GM21737 (cell line): ENCODE measurements around the gene YPEL5.
"Not testable (repeated sequence)": the region's sequence is repeated elsewhere in the genome, so short reads cannot be mapped to it uniquely, and the experiment has no call there.

Experiments used
- ATAC-seq: cut with Tn5 transposase; IDR thresholded peaks from one replicate; pipeline ENCODE4 v1.9.1; 2021; ENCODE audit warnings: mild to moderate bottlenecking, moderate library complexity; ENCODE audit not compliant: unreplicated experiment

Gene YPEL5

GRCh38 chr2:30146337-30147195, at the start of gene YPEL5:
YPEL5 (plus strand) TSS chr2:30147007; CDS start chr2:30156652, 9,645 bp downstream.
- peak; percentile 90 for ATAC-seq

- no peak for ATAC-seq
Measured at GRCh38 chr2:30098266-30099005, 48.4 kb upstream of the YPEL5 start.

GRCh38 chr2:30099366-30099765, 47.4 kb upstream of the YPEL5 start:
- not testable (repeated sequence) for ATAC-seq

DNA sequence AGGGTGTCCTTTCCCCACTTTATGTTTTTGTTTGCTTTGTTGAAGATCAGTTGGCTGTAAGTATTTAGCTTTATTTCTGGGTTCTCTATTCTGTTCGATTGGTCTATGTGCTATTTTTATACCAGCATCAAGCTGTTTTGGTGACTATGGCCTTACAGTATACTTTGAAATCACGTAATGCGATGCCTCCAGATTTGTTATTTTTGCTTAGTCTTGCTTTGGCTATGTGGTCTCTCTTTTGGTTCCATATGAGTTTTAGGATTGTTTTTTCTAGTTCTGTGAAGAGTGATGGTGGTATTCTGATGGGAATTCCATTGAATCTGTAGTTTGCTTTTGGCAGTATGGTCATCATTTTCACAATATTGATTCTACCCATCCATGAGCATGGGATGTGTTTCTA, 46.1 kb upstream of the YPEL5 start:
- ATAC-seq, result not testable (repeated sequence)

GRCh38 chr2:30104307-30104706, 42.5 kb upstream of the YPEL5 start:
- ATAC-seq, result no peak

DNA sequence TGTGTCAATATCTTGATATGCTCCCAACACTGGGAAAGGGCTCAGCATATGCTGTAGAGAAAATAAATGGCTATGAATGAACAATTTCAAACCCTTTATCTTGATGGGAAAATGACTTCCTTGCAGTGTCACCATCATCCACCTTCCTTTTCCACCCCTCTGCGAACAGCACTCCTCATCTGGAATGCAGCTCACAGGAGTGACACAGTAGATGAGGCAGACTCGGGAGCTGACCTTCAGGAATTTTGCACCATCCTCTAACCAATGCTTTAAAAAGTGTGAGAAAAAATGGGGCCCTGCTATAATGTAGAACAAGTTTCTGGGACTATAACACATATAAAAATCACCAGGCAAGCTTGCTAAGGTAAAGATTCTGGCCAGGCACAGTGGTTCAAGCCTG, 41.3 kb upstream of the YPEL5 start:
- no peak for ATAC-seq

DNA sequence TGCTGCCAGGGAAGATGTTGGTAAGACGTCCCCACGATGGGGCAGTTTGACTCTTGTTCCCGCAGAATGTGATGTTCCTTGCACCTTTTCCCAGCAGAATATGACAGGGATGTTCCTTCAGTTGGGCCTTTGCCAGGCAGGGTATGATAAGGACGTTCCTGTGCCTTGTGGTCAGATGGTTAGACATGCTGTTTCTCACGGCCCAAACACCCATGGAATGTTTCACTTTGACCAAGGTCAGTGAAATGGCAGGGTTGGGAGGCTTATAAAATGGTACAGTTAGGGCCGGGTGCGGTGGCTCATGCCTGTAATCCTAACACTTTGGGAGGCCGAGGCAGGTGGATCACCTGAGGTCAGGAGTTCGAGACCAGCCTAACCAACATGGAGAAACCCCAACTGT, 40.3 kb upstream of the YPEL5 start:
- ATAC-seq, result no peak

- ATAC-seq, result no peak
Measured at GRCh38 chr2:30108192-30108591, 38.6 kb upstream of the YPEL5 start.

DNA sequence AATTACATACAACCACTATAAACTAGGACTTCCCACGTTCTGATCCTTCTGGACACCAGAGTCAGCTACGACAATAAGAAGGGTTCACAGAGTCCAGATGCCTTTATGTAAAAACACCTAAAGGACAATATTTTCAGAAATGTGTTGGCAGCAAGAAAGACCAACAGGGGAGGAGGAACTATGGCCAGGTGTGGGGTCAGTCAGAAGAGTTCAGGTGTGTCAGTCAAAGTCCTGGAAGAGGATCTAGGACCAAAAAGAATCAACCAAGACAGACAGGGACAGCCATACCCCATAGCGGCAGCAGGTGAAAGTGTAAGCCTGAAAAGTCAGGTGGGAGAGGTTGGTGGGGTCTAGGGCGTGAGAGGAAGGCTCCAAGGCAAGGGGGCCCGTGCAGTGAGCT, 38.0 kb upstream of the YPEL5 start:
- no peak for ATAC-seq

DNA sequence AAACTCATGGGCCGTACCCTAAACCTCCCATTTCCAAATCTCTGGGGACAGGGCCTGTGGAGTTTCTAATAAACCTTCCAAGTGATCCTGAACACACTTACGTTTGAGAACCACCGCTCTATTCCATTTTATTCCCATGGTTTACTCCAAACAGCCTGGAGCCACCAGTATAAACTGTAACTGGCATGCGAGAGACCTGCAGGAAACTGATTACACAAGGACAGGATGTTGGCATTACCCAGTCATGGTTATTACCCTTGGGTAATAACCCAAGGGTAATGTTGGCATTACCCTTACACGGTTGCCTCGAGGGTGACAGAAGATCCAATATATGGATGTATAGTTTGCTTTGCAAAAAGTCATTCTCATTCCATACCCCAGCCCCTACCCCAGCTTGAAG, 37.0 kb upstream of the YPEL5 start:
- no peak for ATAC-seq

GRCh38 chr2:30110773-30111172, 36.0 kb upstream of the YPEL5 start:
- ATAC-seq, result no peak

GRCh38 chr2:30111186-30111585, 35.6 kb upstream of the YPEL5 start:
- ATAC-seq, result not testable (repeated sequence)

DNA sequence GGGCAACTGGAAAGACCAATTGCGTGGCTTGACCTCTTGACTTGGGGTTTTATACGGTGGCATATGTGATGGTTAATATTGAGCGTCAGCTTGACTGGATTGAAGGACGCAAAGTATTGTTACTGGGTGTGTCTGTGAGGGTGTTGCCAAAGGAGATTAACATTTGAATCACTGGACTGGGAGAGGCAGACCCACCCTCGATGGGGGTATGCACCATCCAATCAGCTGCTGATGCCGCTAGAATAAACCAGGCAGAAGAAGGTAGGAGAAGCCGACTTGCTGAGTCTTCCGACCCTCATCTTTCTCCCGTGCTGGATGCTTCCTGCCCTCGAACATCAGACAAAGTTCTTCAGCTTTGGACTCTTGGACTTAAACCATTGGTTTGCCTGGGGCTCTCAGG, 34.2 kb upstream of the YPEL5 start:
- ATAC-seq, result no peak

DNA sequence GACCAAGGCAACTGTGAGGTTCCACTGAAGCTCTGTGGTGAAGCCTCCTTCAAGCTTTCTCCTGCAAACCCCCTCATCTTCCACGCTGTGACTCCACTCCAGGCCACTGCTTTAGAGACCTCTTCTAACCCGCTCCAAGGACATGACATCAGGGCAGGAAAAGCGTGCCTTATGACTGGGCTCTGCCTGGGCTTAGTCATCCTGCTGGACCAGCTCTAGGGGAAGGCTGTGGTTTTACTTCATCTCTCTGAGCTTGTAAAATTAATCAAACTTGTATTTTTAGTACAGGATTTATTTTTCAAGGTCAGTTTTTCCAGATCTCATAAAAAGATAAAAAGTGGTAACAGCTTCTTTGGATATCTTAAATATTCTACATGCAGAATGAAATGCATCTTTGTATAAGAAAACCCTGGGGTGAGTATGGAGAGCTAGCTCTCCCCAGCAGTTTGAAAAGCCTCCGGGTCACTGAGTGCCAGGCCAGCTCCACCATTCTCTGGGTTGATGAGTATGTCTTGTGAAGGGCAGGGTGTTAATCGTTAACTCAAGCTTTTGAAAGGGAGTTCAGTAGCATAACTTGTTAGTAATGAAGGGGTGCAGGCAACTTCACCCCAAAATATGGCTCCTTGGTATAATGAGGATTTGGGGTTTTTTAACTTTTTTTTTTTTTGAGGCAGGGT, 33.1 kb upstream of the YPEL5 start:
- ATAC-seq, result no peak

DNA sequence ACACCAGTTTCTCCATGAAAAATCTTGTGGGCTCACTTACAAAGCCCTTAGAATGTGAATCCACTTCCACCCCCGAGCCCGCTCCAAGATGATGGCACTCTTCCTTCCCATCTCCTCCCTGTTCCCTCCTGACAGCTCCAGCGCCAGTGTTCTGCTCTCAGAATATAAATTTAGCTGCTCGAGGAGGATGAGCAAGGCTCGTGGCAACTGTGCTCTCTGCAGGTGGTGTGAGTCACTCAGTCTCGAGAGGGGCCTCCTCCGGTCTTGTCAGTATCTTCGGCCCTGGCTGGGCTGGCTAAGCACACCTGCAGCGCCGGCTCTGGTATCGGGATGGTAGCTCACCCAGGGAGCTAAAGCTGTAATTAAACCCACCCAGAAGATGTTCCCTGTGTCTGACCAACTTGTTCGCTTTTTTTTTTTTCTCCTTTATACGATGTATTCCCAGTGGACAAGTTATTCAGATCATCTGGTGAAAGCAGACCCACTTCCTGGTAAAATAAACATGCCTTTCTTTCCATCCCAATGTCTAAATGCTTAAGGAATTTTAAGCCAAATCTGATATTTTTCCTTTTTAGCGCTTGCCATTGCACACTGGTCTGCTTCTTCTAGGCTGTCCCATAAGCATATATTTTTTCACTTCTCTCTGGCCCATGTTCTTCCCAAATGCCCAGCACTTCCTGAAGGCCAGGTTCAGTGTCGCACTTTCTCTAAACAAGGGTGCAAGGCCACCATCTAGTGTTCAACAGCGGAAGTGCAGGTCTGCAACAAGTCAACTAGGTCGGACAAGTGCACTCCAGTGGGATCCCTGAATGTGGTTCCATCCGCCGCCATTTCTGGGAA, 31.4 kb upstream of the YPEL5 start:
- no peak for ATAC-seq

- no peak for ATAC-seq
Measured at GRCh38 chr2:30115981-30116285, 30.9 kb upstream of the YPEL5 start.

DNA sequence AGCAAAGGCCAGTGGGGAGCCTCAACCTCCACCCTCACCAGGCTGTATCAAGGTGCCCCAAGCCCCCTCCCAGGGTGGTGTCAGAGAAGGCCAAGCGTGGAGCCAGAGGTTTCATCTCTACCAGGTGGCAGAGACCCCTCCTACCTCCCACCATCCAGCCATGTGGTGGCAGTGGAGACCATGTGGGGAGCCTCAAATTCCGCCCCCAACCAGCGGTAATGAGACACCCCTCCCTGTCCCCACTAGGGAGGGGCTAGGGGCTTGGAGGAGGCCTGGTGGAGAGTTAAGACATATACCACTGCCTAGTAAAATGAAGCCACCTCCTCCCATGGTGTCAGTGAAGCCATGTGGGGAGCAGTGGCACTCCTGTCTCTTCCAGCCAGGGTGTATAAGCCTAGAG, 24.4 kb upstream of the YPEL5 start:
- no peak for ATAC-seq

- ATAC-seq, result no peak
Measured at GRCh38 chr2:30127016-30127893, 19.6 kb upstream of the YPEL5 start.

DNA sequence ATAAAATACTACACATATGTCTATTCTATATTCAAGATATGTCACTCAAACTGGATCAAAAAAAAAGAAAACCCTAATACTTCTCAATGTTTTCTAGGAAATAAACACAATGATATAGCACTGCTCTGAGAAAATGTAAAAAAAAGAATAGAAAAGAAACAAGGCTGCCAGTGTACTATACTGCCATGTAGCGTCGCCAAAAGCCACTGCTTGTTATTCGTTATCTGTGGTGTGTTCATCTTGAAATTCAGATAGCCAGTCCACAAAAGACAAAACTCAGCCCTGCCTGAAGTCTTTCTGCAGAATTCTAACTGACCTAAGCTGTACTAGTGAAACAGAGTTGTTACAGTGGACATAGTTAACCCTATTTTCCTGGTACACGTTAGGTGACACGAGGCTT, 12.2 kb upstream of the YPEL5 start:
- ATAC-seq, result no peak

DNA sequence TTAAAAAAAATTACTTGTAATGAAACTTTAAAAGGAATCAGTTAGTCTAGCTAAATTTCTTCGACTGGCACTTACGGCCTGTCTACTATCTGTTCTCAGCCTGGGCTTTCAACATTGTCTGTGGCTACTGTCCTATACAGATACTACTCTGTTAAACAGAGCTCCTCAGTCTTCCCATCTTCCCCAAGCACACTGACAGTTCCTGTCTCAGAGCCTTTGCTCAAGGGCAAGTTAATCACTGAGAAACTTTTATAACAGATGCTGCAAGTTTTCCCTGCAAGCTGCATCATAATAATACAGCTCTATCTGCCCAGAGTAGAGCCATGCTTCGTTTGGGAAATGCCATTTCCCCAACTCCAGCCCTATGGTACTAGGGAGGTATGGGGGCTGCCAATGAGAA, 11.3 kb upstream of the YPEL5 start:
- no peak for ATAC-seq
